Adipocyte (in vitro differentiated cells): ENCODE results near the gene ABI2.

Source experiments
- DNase-seq: peaks from one replicate; pipeline ENCODE4 v3.0.0-alpha.2; 2015; ENCODE audit warnings: low read depth
- H3K27me3 ChIP-seq: replicated peaks from 2 replicates; pipeline ENCODE4 v1.7.0; 2013; ENCODE audit warnings: mild to moderate bottlenecking, low read length, moderate library complexity; ENCODE audit not compliant: control insufficient read depth, insufficient read depth
- H3K36me3 ChIP-seq: 2 replicates; pipeline ENCODE4 v1.7.0; 2013; ENCODE audit warnings: low read length, mild to moderate bottlenecking, moderate library complexity; ENCODE audit not compliant: control insufficient read depth, insufficient read depth, severe bottlenecking
- H3K4me1 ChIP-seq: 2 replicates; pipeline ENCODE4 v1.7.0; 2013; ENCODE audit warnings: mild to moderate bottlenecking, low read length, moderate library complexity; ENCODE audit not compliant: control insufficient read depth, insufficient read depth
- H3K4me3 ChIP-seq: 2 replicates; pipeline ENCODE4 v1.7.0; 2013; ENCODE audit warnings: mild to moderate bottlenecking, low read length, moderate library complexity
- H3K9ac ChIP-seq: 2 replicates; pipeline ENCODE4 v1.7.0; 2013; ENCODE audit warnings: mild to moderate bottlenecking, low read length, moderate library complexity
- H3K9me3 ChIP-seq: 2 replicates; pipeline ENCODE4 v1.7.0; 2013; ENCODE audit warnings: mild to moderate bottlenecking, low read length, moderate library complexity; ENCODE audit not compliant: control insufficient read depth

The ABI2 gene

GRCh38 chr2:203484266-203485112 is 156.3 kb downstream of the ABI2 start:
- peak; percentile 42 for DNase-seq
- Histone ChIP-seq H3K36me3 (peaks cover 34% of the 10 kb centered on the region), H3K27me3 (no peaks in the 10 kb centered on the region), H3K9ac (no peak overlapping the region), H3K4me1 (no peaks in the 10 kb centered on the region), H3K4me3 (no peak overlapping the region), H3K9me3 (no peaks in the 10 kb centered on the region)

- Histone ChIP-seq H3K9me3 (no peaks in the 10 kb centered on the region), H3K4me1 (peaks cover 15% of the 10 kb centered on the region), H3K27me3 (no peaks in the 10 kb centered on the region), H3K36me3 (peaks cover 39% of the 10 kb centered on the region), H3K4me3 (no peak overlapping the region), H3K9ac (no peak overlapping the region)
- no peak for DNase-seq
Measured at GRCh38 chr2:203489531-203489930, 161.3 kb downstream of the ABI2 start.

- H3K4me1 ChIP-seq: peaks cover 15% of the 10 kb centered on the region
- peaks cover 37% of the 10 kb centered on the region for H3K36me3 ChIP-seq
- no peak for DNase-seq
Measured at GRCh38 chr2:203490391-203490790, 162.2 kb downstream of the ABI2 start.

GRCh38 chr2:203492965-203493364 is 164.8 kb downstream of the ABI2 start:
- DNase-seq: no peak
- peaks cover 32% of the 10 kb centered on the region for H3K36me3 ChIP-seq
- H3K9ac ChIP-seq: no peak overlapping the region
- no peaks in the 10 kb centered on the region for H3K27me3 ChIP-seq
- no peak overlapping the region for H3K4me3 ChIP-seq
- H3K4me1 ChIP-seq: peaks cover 23% of the 10 kb centered on the region
- H3K9me3 ChIP-seq: no peaks in the 10 kb centered on the region

More at GRCh38 chr2:203490391-203490790, 162.2 kb downstream of the ABI2 start:
- Histone ChIP-seq H3K4me3 (no peak overlapping the region), H3K9me3 (no peaks in the 10 kb centered on the region), H3K9ac (no peak overlapping the region), H3K27me3 (no peaks in the 10 kb centered on the region)
